ENCODE measurements around the gene MEX3B. TPM values are rescaled to one million over a fixed set of nuclear protein-coding genes. Genes with fewer than 3 reads are reported as not detected.

MEX3B gene
- total RNA-seq, 1 experiment from 2014 or later = 8.5 TPM

DNA sequence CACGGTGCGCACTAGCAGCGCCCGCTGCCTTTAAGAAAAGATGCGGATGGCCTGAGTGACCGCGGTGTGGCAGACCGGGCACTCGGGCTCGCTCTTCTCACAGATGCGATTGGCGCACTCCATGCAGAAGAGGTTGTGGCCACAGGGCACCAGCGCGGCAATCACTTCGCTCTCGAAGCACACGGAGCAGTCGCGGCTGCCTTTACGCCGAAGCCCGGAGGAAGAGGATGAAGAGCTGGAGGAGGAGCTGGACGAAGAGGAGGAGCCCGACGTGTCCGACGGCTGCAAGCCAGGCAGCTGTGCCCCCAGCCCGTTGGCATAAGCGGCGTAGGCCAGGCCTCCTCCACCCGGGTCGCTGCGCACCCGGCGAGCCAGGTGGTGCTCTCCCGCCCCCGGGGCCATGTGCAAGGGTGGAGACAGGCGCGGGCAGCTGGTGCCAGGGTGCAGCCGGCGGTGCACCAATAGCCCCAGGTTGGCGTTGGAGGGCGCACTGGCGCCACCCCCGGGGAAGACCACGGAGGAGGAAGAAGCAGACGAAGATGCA lies 2.6 kb downstream of the MEX3B start:
- intact Hi-C loops (cut with micrococcal nuclease; ENCODE audit: unreplicated experiment) = loop anchor here (10.0 kb wide), 1 partner anchor 428 kb away; no protein-coding TSS in a partner anchor
- ChIA-PET POLR2A (no interaction called here), CTCF (no interaction called here)
- no TSS peak for BruUV-seq (replicated peaks)
- no peak for ATAC-seq
- Histone ChIP-seq H3K4me1 (ENCODE audit: control insufficient read depth, insufficient read depth, low read length) (peaks cover 7% of the 10 kb centered on the region), H3K9me3 (ENCODE audit: control insufficient read depth, insufficient read depth, low read depth, low read length) (no peaks in the 10 kb centered on the region), H3K4me3 (ENCODE audit: low read depth in 2 of 2, low read length in 2 of 2) (no peak overlapping the region; a peak in 1 of 4 replicates), H3K36me3 (ENCODE audit: control insufficient read depth, insufficient read depth, low read length) (no peaks in the 10 kb centered on the region; the same call in 1 of the 2 replicates), H3K27me3 (ENCODE audit: control insufficient read depth, insufficient read depth, low read length) (peaks cover 5% of the 10 kb centered on the region), H3K27ac (ENCODE audit: low read length) (no peak overlapping the region)
- DNase-seq (ENCODE audit: low read depth, low spot score) = no peak
- TF ChIP-seq TCF7L2 (IDR thresholded peaks at IDR 0.05; ENCODE audit: low read depth, low read length) (no peak), SIN3A (IDR thresholded peaks at IDR 0.05; ENCODE audit: borderline replicate concordance, insufficient read depth, low read depth, low read length) (no peak)
- TF ChIP-seq, protein P1, sequence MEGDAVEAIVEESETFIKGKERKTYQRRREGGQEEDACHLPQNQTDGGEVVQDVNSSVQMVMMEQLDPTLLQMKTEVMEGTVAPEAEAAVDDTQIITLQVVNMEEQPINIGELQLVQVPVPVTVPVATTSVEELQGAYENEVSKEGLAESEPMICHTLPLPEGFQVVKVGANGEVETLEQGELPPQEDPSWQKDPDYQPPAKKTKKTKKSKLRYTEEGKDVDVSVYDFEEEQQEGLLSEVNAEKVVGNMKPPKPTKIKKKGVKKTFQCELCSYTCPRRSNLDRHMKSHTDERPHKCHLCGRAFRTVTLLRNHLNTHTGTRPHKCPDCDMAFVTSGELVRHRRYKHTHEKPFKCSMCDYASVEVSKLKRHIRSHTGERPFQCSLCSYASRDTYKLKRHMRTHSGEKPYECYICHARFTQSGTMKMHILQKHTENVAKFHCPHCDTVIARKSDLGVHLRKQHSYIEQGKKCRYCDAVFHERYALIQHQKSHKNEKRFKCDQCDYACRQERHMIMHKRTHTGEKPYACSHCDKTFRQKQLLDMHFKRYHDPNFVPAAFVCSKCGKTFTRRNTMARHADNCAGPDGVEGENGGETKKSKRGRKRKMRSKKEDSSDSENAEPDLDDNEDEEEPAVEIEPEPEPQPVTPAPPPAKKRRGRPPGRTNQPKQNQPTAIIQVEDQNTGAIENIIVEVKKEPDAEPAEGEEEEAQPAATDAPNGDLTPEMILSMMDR (IDR thresholded peaks at IDR 0.05) = no peak
- TF ChIP-seq, protein P2, sequence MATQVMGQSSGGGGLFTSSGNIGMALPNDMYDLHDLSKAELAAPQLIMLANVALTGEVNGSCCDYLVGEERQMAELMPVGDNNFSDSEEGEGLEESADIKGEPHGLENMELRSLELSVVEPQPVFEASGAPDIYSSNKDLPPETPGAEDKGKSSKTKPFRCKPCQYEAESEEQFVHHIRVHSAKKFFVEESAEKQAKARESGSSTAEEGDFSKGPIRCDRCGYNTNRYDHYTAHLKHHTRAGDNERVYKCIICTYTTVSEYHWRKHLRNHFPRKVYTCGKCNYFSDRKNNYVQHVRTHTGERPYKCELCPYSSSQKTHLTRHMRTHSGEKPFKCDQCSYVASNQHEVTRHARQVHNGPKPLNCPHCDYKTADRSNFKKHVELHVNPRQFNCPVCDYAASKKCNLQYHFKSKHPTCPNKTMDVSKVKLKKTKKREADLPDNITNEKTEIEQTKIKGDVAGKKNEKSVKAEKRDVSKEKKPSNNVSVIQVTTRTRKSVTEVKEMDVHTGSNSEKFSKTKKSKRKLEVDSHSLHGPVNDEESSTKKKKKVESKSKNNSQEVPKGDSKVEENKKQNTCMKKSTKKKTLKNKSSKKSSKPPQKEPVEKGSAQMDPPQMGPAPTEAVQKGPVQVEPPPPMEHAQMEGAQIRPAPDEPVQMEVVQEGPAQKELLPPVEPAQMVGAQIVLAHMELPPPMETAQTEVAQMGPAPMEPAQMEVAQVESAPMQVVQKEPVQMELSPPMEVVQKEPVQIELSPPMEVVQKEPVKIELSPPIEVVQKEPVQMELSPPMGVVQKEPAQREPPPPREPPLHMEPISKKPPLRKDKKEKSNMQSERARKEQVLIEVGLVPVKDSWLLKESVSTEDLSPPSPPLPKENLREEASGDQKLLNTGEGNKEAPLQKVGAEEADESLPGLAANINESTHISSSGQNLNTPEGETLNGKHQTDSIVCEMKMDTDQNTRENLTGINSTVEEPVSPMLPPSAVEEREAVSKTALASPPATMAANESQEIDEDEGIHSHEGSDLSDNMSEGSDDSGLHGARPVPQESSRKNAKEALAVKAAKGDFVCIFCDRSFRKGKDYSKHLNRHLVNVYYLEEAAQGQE (IDR thresholded peaks at IDR 0.05; ENCODE audit: insufficient read depth in 1 of 2, low read depth in 2 of 2, low read length in 1 of 2) = no peak
- in situ Hi-C loops (cut with HindIII; ENCODE audit: low pct_unique_long_range_greater_than_20kb, low sequenced_read_pairs) = no loop called here

DNA sequence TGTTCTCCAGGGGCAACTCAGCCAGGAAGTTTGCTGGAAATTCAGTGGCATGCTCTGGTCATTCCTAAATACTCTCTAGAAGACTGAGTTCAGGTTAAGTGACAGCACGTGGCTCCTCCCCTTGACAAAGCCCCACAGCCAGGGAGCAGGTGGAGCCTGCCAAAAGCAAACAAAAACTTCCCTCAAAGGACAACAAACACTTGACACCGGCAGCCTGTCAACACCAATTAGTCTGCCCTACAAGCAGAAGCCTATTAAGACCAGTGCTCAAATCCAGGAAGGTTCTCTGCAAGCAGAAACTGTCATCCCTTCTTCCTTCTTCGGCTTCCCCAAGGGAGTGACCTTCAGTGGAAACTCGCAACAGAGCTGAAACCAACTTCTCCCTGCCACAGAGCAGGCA lies 5.0 kb downstream of the MEX3B start:
- DNase-seq (ENCODE audit: low read depth, low spot score) (no peak), ATAC-seq (no peak)
- intact Hi-C loops (cut with micrococcal nuclease; ENCODE audit: unreplicated experiment) (loop anchor here (10.0 kb wide), 1 partner anchor 426 kb away; no protein-coding TSS in a partner anchor), in situ Hi-C loops (cut with HindIII; ENCODE audit: low pct_unique_long_range_greater_than_20kb, low sequenced_read_pairs) (no loop called here)
- no peaks in the 10 kb centered on the region; the same call in 1 of the 2 replicates for H3K36me3 ChIP-seq (ENCODE audit: control insufficient read depth, insufficient read depth, low read length)
- no peak overlapping the region for H3K4me3 ChIP-seq (ENCODE audit: low read depth in 2 of 2, low read length in 2 of 2)
- no peaks in the 10 kb centered on the region for H3K9me3 ChIP-seq (ENCODE audit: control insufficient read depth, insufficient read depth, low read depth, low read length)
- peaks cover 3% of the 10 kb centered on the region; the same call in 1 of the 2 replicates for H3K4me1 ChIP-seq (ENCODE audit: control insufficient read depth, insufficient read depth, low read length)
- CTCF ChIA-PET = no interaction called here
- no TSS peak for BruUV-seq (replicated peaks)
- no peaks in the 10 kb centered on the region; the same call in 1 of the 2 replicates for H3K27me3 ChIP-seq (ENCODE audit: control insufficient read depth, insufficient read depth, low read length)
- TF ChIP-seq SIN3A (IDR thresholded peaks at IDR 0.05; ENCODE audit: borderline replicate concordance, insufficient read depth, low read depth, low read length) (no peak), TCF7L2 (IDR thresholded peaks at IDR 0.05; ENCODE audit: low read depth, low read length) (no peak), POLR2AphosphoS5 (IDR thresholded peaks at IDR 0.05; ENCODE audit: low read depth, low read length) (no peak)
- TF ChIP-seq, protein P2 (IDR thresholded peaks at IDR 0.05; ENCODE audit: insufficient read depth in 1 of 2, low read depth in 2 of 2, low read length in 1 of 2) = no peak
- TF ChIP-seq, protein P1 (IDR thresholded peaks at IDR 0.05) = no peak
- no peak overlapping the region for H3K27ac ChIP-seq (ENCODE audit: low read length)
- POLR2A ChIA-PET = interaction anchor here (0.6 kb wide), 1 partner anchor 16 kb away, joined by 8 read pairs; no protein-coding TSS in a partner anchor

Measured in Panc1 (cell line).